ENCODE results near the gene NUDT14.

NUDT14 gene

GRCh38 chr14:105227346-105227745, 46.2 kb upstream of the NUDT14 start:
- Histone ChIP-seq H3F3A (ENCODE audit: low read depth) (no peaks in the 10 kb centered on the region), H3K9me3 (ENCODE audit: insufficient read depth, low read depth, low read length) (no peaks in the 10 kb centered on the region), H3K9me2 (replicated peaks; ENCODE audit: low read depth, low read length) (no peaks in the 10 kb centered on the region), H3K27me3 (ENCODE audit: insufficient read depth, low read length, poor library complexity, severe bottlenecking) (no peaks in the 10 kb centered on the region), H3K4me3 (ENCODE audit: low read length, poor library complexity, severe bottlenecking) (no peak overlapping the region), H3K4me2 (ENCODE audit: low read depth, low read length, poor library complexity, severe bottlenecking) (no peak overlapping the region), H4K20me1 (ENCODE audit: insufficient read depth, low read length, poor library complexity, severe bottlenecking) (no peaks in the 10 kb centered on the region), H3K36me3 (ENCODE audit: insufficient read depth, low read length) (peaks cover 44% of the 10 kb centered on the region; the same call in 1 of the 2 replicates), H3K9ac (ENCODE audit: low read depth, low read length, poor library complexity, severe bottlenecking) (no peak overlapping the region), H2AFZ (ENCODE audit: low read length) (no peak overlapping the region), H3K79me2 (ENCODE audit: insufficient read depth, low read length) (peaks cover 3% of the 10 kb centered on the region; the same call in 1 of the 2 replicates), H3K4me1 (ENCODE audit: insufficient read depth, low read length, poor library complexity, severe bottlenecking) (no peaks in the 10 kb centered on the region)
- TF ChIP-seq EZH2phosphoT487 (IDR thresholded peaks at IDR 0.05; ENCODE audit: borderline replicate concordance) = no peak
- no peak for TF ChIP-seq CTCF (conservative IDR thresholded peaks at IDR 0.05; ENCODE audit: low read length)

GRCh38 chr14:105226198-105226597, 45.1 kb upstream of the NUDT14 start:
- no peaks in the 10 kb centered on the region for H3K9me3 ChIP-seq (ENCODE audit: insufficient read depth, low read depth, low read length)
- H3K4me1 ChIP-seq (ENCODE audit: insufficient read depth, low read length, poor library complexity, severe bottlenecking) = no peaks in the 10 kb centered on the region
- peaks cover 56% of the 10 kb centered on the region; the same call in 1 of the 2 replicates for H3K36me3 ChIP-seq (ENCODE audit: insufficient read depth, low read length)
- no peak for TF ChIP-seq EZH2phosphoT487 (IDR thresholded peaks at IDR 0.05; ENCODE audit: borderline replicate concordance)
- no peak for TF ChIP-seq CTCF (conservative IDR thresholded peaks at IDR 0.05; ENCODE audit: low read length)
- H3K4me2 ChIP-seq (ENCODE audit: low read depth, low read length, poor library complexity, severe bottlenecking) = no peak overlapping the region
- H3K27me3 ChIP-seq (ENCODE audit: insufficient read depth, low read length, poor library complexity, severe bottlenecking) = no peaks in the 10 kb centered on the region
- no peak overlapping the region for H3K9ac ChIP-seq (ENCODE audit: low read depth, low read length, poor library complexity, severe bottlenecking)
- no peaks in the 10 kb centered on the region for H3K9me2 ChIP-seq (replicated peaks; ENCODE audit: low read depth, low read length)
- H2AFZ ChIP-seq (ENCODE audit: low read length) = no peak overlapping the region
- H3K79me2 ChIP-seq (ENCODE audit: insufficient read depth, low read length) = no peaks in the 10 kb centered on the region
- H3K4me3 ChIP-seq (ENCODE audit: low read length, poor library complexity, severe bottlenecking) = no peak overlapping the region
- H3F3A ChIP-seq (ENCODE audit: low read depth) = no peaks in the 10 kb centered on the region
- H4K20me1 ChIP-seq (ENCODE audit: insufficient read depth, low read length, poor library complexity, severe bottlenecking) = no peaks in the 10 kb centered on the region

- Histone ChIP-seq H3K4me1 (ENCODE audit: insufficient read depth, low read length, poor library complexity, severe bottlenecking) (no peaks in the 10 kb centered on the region), H4K20me1 (ENCODE audit: insufficient read depth, low read length, poor library complexity, severe bottlenecking) (no peaks in the 10 kb centered on the region), H3K27me3 (ENCODE audit: insufficient read depth, low read length, poor library complexity, severe bottlenecking) (no peaks in the 10 kb centered on the region), H3K4me3 (ENCODE audit: low read length, poor library complexity, severe bottlenecking) (no peak overlapping the region), H3K9me3 (ENCODE audit: insufficient read depth, low read depth, low read length) (no peaks in the 10 kb centered on the region), H3F3A (ENCODE audit: low read depth) (no peaks in the 10 kb centered on the region), H3K9me2 (replicated peaks; ENCODE audit: low read depth, low read length) (no peaks in the 10 kb centered on the region), H3K79me2 (ENCODE audit: insufficient read depth, low read length) (no peaks in the 10 kb centered on the region), H3K4me2 (ENCODE audit: low read depth, low read length, poor library complexity, severe bottlenecking) (no peak overlapping the region), H3K36me3 (ENCODE audit: insufficient read depth, low read length) (peaks cover 68% of the 10 kb centered on the region; the same call in 1 of the 2 replicates), H2AFZ (ENCODE audit: low read length) (no peak overlapping the region), H3K9ac (ENCODE audit: low read depth, low read length, poor library complexity, severe bottlenecking) (no peak overlapping the region)
- no peak for TF ChIP-seq CTCF (conservative IDR thresholded peaks at IDR 0.05; ENCODE audit: low read length)
- no peak for TF ChIP-seq EZH2phosphoT487 (IDR thresholded peaks at IDR 0.05; ENCODE audit: borderline replicate concordance)
Measured at GRCh38 chr14:105224845-105225570, 43.9 kb upstream of the NUDT14 start.
